ENCODE results near the gene TIMM13.

DNA sequence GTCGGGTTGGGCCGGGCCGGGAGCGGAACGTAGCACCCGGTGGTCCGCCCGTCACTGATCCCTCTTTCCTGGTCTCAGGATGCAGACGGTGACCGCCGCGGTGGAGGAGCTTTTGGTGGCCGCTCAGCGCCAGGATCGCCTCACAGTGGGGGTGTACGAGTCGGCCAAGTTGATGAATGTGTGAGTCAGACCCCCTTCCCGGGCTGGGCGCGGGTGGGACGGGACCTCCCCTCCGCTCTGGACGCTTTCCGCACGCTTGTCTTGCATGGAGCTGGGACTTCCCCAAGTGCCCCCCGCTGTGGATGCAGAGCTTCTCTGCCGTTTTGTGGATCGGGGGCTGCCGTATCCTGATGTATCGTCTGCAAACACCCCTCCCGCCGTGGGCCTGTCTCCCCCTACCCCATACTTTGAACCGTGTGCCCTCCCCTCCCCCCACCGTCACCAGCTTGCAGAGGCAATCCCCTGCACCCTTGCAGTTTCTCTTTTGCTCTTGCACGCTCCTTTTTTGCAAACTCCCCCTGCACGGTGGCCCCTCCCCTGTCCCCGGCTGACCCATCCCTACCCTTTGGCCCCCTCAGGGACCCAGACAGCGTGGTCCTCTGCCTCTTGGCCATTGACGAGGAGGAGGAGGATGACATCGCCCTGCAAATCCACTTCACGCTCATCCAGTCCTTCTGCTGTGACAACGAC, 49.2 kb upstream of the TIMM13 start:
- TF ChIP-seq, protein P1, sequence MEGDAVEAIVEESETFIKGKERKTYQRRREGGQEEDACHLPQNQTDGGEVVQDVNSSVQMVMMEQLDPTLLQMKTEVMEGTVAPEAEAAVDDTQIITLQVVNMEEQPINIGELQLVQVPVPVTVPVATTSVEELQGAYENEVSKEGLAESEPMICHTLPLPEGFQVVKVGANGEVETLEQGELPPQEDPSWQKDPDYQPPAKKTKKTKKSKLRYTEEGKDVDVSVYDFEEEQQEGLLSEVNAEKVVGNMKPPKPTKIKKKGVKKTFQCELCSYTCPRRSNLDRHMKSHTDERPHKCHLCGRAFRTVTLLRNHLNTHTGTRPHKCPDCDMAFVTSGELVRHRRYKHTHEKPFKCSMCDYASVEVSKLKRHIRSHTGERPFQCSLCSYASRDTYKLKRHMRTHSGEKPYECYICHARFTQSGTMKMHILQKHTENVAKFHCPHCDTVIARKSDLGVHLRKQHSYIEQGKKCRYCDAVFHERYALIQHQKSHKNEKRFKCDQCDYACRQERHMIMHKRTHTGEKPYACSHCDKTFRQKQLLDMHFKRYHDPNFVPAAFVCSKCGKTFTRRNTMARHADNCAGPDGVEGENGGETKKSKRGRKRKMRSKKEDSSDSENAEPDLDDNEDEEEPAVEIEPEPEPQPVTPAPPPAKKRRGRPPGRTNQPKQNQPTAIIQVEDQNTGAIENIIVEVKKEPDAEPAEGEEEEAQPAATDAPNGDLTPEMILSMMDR (IDR thresholded peaks at IDR 0.05; ENCODE audit: low read depth, low read length, poor library complexity, severe bottlenecking) = no peak
- no peak for TF ChIP-seq EZH2phosphoT487 (IDR thresholded peaks at IDR 0.05; ENCODE audit: borderline replicate concordance, low read length)

Data from DOHH2 (cell line).